KOPT-K1 (cell line): ENCODE measurements around the gene GPR141.

Experiments used
- H3K27ac ChIP-seq: fragments of 200-600 bp; sonication (generic); 2 replicates; pipeline ENCODE4 v1.5.1; 2016; ENCODE audit warnings: antibody characterized with exemption, mild to moderate bottlenecking, low read depth, low read length; ENCODE audit not compliant: poor library complexity, severe bottlenecking
- H3K36me3 ChIP-seq: fragments of 200-600 bp; sonication (generic); 2 replicates; pipeline ENCODE4 v1.5.1; 2017; ENCODE audit warnings: antibody characterized with exemption, mild to moderate bottlenecking, low read length, moderate library complexity; ENCODE audit not compliant: insufficient read depth
- H3K9me3 ChIP-seq: fragments of 200-600 bp; sonication (generic); 2 replicates; pipeline ENCODE4 v1.5.1; 2017; ENCODE audit warnings: antibody characterized with exemption, low read length, mild to moderate bottlenecking; ENCODE audit not compliant: insufficient read depth, poor library complexity, severe bottlenecking

The GPR141 gene

GRCh38 chr7:37771342-37771741 is 87.8 kb downstream of the GPR141 start:
- Histone ChIP-seq H3K36me3 (no peaks in the 10 kb centered on the region), H3K27ac (no peak overlapping the region), H3K9me3 (peaks cover 15% of the 10 kb centered on the region)

- Histone ChIP-seq H3K27ac (no peak overlapping the region), H3K9me3 (peaks cover 16% of the 10 kb centered on the region)
Observed at GRCh38 chr7:37771801-37772200, 88.2 kb downstream of the GPR141 start.

GRCh38 chr7:37775921-37776320 is 92.4 kb downstream of the GPR141 start:
- Histone ChIP-seq H3K9me3 (peaks cover 25% of the 10 kb centered on the region), H3K36me3 (no peaks in the 10 kb centered on the region), H3K27ac (no peak overlapping the region)

More at GRCh38 chr7:37771801-37772200, 88.2 kb downstream of the GPR141 start:
- no peaks in the 10 kb centered on the region for H3K36me3 ChIP-seq

GRCh38 chr7:37781156-37781555 is 97.6 kb downstream of the GPR141 start:
- no peaks in the 10 kb centered on the region for H3K36me3 ChIP-seq
- H3K9me3 ChIP-seq = peaks cover 12% of the 10 kb centered on the region

GRCh38 chr7:37782166-37782565 is 98.6 kb downstream of the GPR141 start:
- Histone ChIP-seq H3K27ac (no peak overlapping the region), H3K36me3 (no peaks in the 10 kb centered on the region), H3K9me3 (peaks cover 9% of the 10 kb centered on the region)

More at GRCh38 chr7:37781156-37781555, 97.6 kb downstream of the GPR141 start:
- no peak overlapping the region for H3K27ac ChIP-seq

- Histone ChIP-seq H3K36me3 (no peaks in the 10 kb centered on the region), H3K27ac (no peak overlapping the region)
Observed at GRCh38 chr7:37784015-37784414, 100.4 kb downstream of the GPR141 start.

GRCh38 chr7:37786741-37787569 is 103.4 kb downstream of the GPR141 start:
- H3K36me3 ChIP-seq = no peaks in the 10 kb centered on the region
- no peaks in the 10 kb centered on the region for H3K9me3 ChIP-seq
- no peak overlapping the region for H3K27ac ChIP-seq

More at GRCh38 chr7:37784015-37784414, 100.4 kb downstream of the GPR141 start:
- no peaks in the 10 kb centered on the region for H3K9me3 ChIP-seq
